GM23338 (cell line): ENCODE measurements around the gene PXT1. TPM values are rescaled to one million over a fixed set of nuclear protein-coding genes. Genes with fewer than 3 reads are reported as not detected.

ENCODE experiments used
- ATAC-seq: fragments of 200-7000 bp; cut with Tn5 transposase; 3 replicates; pipeline ENCODE4 v1.9.1; 2020
- DNase-seq: peaks from one replicate; pipeline ENCODE4 v3.0.0-alpha.2; 2015; ENCODE audit warnings: low spot score
- H2AFZ ChIP-seq: fragments of 200-600 bp; sonication (generic); 2 replicates; pipeline ENCODE4 v1.8.0; 2016; ENCODE audit warnings: antibody characterized with exemption, mild to moderate bottlenecking, moderate library complexity
- H3F3A ChIP-seq: fragments of 200-600 bp; sonication (generic); replicated peaks from 2 replicates; pipeline ENCODE4 v1.8.0; 2017; ENCODE audit warnings: antibody characterized with exemption, mixed run types, low read depth
- H3K27ac ChIP-seq: fragments of 200-600 bp; sonication (generic); 2 replicates; pipeline ENCODE4 v1.6.1; 2016; ENCODE audit warnings: low read depth
- H3K27me3 ChIP-seq: fragments of 200-600 bp; sonication (generic); 2 replicates; pipeline ENCODE4 v1.8.0; 2016; ENCODE audit warnings: mild to moderate bottlenecking, mixed run types, moderate library complexity; ENCODE audit not compliant: insufficient read depth
- H3K36me3 ChIP-seq: fragments of 200-600 bp; sonication (generic); 2 replicates; pipeline ENCODE4 v1.8.0; 2016; ENCODE audit warnings: mild to moderate bottlenecking; ENCODE audit not compliant: insufficient read depth
- H3K4me1 ChIP-seq: fragments of 200-600 bp; sonication (generic); 2 replicates; pipeline ENCODE4 v1.8.0; 2016; ENCODE audit warnings: mild to moderate bottlenecking, moderate library complexity; ENCODE audit not compliant: insufficient read depth
- H3K4me2 ChIP-seq: fragments of 200-600 bp; sonication (generic); 2 replicates; pipeline ENCODE4 v1.7.1; 2017; ENCODE audit warnings: mixed run types
- H3K4me3 ChIP-seq: fragments of 200-600 bp; sonication (generic); 2 replicates; pipeline ENCODE4 v1.6.1; 2016; ENCODE audit warnings: mixed run types
- H3K79me2 ChIP-seq: fragments of 200-600 bp; sonication (generic); replicated peaks from 2 replicates; pipeline ENCODE4 v1.8.0; 2017; ENCODE audit warnings: mild to moderate bottlenecking; ENCODE audit not compliant: insufficient read depth
- H3K9me2 ChIP-seq: fragments of 200-600 bp; sonication (generic); 2 replicates; pipeline ENCODE4 v1.8.0; 2017; ENCODE audit not compliant: insufficient read depth
- H4K20me1 ChIP-seq: fragments of 200-600 bp; sonication (generic); replicated peaks from 2 replicates; pipeline ENCODE4 v1.8.0; 2017; ENCODE audit warnings: mild to moderate bottlenecking; ENCODE audit not compliant: insufficient read depth
- H3K27ac Mint-ChIP-seq: 2 replicates; pipeline ENCODE4 v1.8.0; 2020; ENCODE audit warnings: inconsistent platforms, mild to moderate bottlenecking, moderate library complexity, mixed read lengths
- H3K27me3 Mint-ChIP-seq: 3 replicates; pipeline ENCODE4 v1.8.0; 2022; ENCODE audit warnings: low read depth, mild to moderate bottlenecking, moderate library complexity, mixed read lengths, inconsistent platforms; ENCODE audit not compliant: insufficient read depth, poor library complexity
- H3K36me3 Mint-ChIP-seq: 3 replicates; pipeline ENCODE4 v1.8.0; 2021; ENCODE audit warnings: low read depth, mild to moderate bottlenecking, inconsistent platforms, moderate library complexity, mixed read lengths
- H3K4me1 Mint-ChIP-seq: 3 replicates; pipeline ENCODE4 v1.8.0; 2020; ENCODE audit warnings: mild to moderate bottlenecking, inconsistent platforms, mixed read lengths
- H3K4me3 Mint-ChIP-seq: 3 replicates; pipeline ENCODE4 v1.8.0; 2021; ENCODE audit warnings: moderate library complexity, mild to moderate bottlenecking, inconsistent platforms, mixed read lengths
- H3K9me3 Mint-ChIP-seq: 3 replicates; pipeline ENCODE4 v1.8.0; 2020; ENCODE audit warnings: moderate library complexity, mild to moderate bottlenecking, inconsistent platforms, mixed read lengths
- ETS1 ChIP-seq: IDR thresholded peaks from 2 replicates; pipeline ENCODE4 v1.6.1; 2016; ENCODE audit warnings: antibody characterized with exemption
- REST ChIP-seq: IDR thresholded peaks from one replicate; pipeline ENCODE4 v1.6.1; 2018; ENCODE audit warnings: antibody characterized with exemption; ENCODE audit not compliant: unreplicated experiment
- ZNF331 ChIP-seq: fragments of 250-450 bp; sonication (Bioruptor Pico); IDR thresholded peaks from 2 replicates; pipeline ENCODE4 v1.5.0; 2020; ENCODE audit warnings: low read depth, mild to moderate bottlenecking, moderate library complexity
- ZNF462 ChIP-seq: fragments of 250-450 bp; sonication (Bioruptor Pico); IDR thresholded peaks from 2 replicates; pipeline ENCODE4 v1.5.0; 2020; ENCODE audit warnings: mild to moderate bottlenecking, moderate library complexity
- polyA plus RNA-seq: library from polyadenylated mRNA; unstranded; fragments of >200 nt; fragmentation: Nextera tagmentation; extraction: Ambion mirVana; gene quantifications from 2 replicates; pipeline ENCODE4 v1.2.1, GENCODE V29; 2016
- total RNA-seq: library from RNA; depleted of rRNA; stranded (reverse); fragments of >200 nt; shearing (Covaris generic); gene quantifications from 2 replicates; pipeline ENCODE4 v1.2.3, GENCODE V29; 2014

PXT1 gene
- total and polyA plus RNA-seq, 2 experiments from 2014 or later, result 0.14 TPM; not detected in 1

GRCh38 chr6:36381502-36382389 is 60.9 kb downstream of the PXT1 start (continued):
- no peak for TF ChIP-seq ZNF462 (CRISPR knock-in tag)
- TF ChIP-seq REST, result no peak
- no peak for TF ChIP-seq ZNF331 (CRISPR knock-in tag)

GRCh38 chr6:36380166-36380565 is 62.5 kb downstream of the PXT1 start:
- Histone ChIP-seq H3K79me2 (no peaks in the 10 kb centered on the region), H3K9me2 (no peaks in the 10 kb centered on the region), H3K36me3 (no peaks in the 10 kb centered on the region), H2AFZ (no peak overlapping the region), H3K4me2 (no peak overlapping the region), H3F3A (no peaks in the 10 kb centered on the region), H3K27me3 (peaks cover 3% of the 10 kb centered on the region), H3K4me1 (0 out of 2 replicates have a peak, but pooled peaks cover 7% of the 10 kb centered on the region), H3K4me3 (no peak overlapping the region), H4K20me1 (no peaks in the 10 kb centered on the region), H3K27ac (no peak overlapping the region)
- H3K36me3 Mint-ChIP-seq, result no peaks in the 10 kb centered on the region
- H3K27ac Mint-ChIP-seq, result no peak overlapping the region
- ATAC-seq (no peak), DNase-seq (no peak)
- no peak overlapping the region for H3K4me3 Mint-ChIP-seq
- peaks cover 25% of the 10 kb centered on the region for H3K4me1 Mint-ChIP-seq
- H3K27me3 Mint-ChIP-seq, result peaks cover 8% of the 10 kb centered on the region
- no peaks in the 10 kb centered on the region for H3K9me3 Mint-ChIP-seq
- no peak for TF ChIP-seq ETS1
